ENCODE measurements around the gene SNTB2.
"Not testable (repeated sequence)": the region's sequence is repeated elsewhere in the genome, so short reads cannot be mapped to it uniquely, and the experiment has no call there.

Gene SNTB2

DNA sequence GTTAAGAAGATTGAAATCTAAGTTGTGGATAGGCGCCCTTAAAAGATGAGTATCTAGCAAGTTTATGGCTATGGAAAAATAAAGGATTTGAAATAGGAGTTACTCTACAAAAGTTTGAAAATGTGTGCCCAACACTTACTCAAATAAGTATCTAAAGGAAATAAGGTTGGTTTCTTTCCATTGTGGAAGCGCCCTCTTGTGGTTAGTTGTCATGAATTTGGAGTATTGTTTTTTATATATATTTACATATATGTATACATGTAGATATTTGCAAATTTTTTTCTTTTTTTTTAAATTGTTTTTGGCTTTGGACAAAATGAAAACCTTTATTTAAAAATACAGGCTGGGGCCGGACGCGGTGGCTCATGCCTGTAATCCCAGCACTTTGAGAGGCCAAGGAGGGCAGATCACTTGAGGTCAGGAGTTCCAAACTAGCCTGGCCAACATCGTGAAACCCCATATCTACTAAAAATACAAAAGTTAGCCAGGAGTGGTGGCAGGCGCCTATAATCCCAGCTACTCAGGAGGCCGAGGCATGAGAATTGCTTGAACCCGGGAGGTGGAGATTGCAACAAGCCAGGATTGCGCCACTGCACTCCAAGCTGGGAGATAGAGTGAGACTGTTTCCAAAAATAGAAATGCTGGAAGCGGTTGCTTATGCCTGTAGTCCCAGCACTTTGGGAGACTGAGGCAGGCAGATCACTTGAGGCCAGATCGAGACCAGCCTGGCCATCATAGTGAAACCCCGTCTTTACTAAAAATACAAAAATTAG is 100.2 kb downstream of the SNTB2 start:
- DNase-seq (ENCODE audit: low spot score) = peak; percentile 49

DNA sequence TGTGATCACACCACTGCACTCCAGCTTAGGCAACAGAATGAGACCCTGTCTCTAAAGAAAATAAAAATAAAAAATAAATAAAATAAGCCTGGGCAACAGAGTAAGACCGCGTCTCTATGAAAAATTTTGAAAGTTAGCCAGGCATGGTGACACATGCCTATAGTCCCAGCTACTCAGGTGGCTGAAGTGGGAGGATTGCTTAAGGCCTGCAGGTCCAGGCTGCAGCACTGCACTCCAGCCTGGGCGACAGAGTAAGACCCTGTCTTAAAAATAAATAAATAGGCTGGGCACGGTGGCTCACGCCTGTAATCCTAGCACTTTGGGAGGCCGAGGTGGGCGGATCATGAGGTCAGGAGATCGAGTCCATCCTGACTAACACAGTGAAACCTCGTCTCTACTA is 104.7 kb downstream of the SNTB2 start:
- not testable (repeated sequence) for DNase-seq (ENCODE audit: low spot score)

DNA sequence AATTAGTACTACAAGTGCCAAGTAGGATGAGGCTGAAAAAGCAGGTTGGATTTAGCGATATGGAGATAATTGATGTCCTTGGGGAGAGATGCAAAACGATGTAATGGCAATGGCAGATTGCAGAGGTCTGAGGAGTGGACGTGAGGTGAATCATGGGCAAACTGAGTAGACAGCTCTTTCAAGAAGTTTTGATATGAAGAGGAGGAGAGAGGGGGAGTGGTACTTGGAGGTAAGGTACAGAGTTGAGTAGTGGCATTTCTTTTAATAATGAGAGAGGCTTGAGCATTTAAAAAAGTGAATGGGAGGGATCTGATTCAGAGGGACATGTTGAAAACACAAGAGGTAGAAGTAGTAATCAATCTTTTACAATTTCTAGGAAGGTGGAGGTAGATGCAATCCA is 106.4 kb downstream of the SNTB2 start:
- no peak for DNase-seq (ENCODE audit: low spot score)

DNA sequence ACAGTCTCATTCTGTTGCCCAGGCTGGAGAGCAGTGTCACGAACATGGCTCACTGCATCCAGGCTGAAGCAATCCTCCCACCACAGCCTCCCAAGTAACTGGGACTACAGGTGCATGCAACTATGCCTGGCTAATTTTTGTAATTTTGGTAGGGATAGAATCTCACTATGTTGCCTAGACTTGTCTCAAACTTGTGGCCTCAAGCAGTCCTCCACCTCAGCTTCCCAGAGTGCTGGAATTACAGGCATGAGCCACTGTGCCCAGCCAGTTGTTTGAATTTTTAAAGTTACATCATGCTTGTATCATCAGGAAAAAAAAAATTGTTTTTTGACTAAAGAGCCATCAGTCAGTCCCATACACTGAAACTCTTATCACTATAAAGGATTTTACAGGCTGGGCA is 107.1 kb downstream of the SNTB2 start:
- no peak for DNase-seq (ENCODE audit: low spot score)

DNA sequence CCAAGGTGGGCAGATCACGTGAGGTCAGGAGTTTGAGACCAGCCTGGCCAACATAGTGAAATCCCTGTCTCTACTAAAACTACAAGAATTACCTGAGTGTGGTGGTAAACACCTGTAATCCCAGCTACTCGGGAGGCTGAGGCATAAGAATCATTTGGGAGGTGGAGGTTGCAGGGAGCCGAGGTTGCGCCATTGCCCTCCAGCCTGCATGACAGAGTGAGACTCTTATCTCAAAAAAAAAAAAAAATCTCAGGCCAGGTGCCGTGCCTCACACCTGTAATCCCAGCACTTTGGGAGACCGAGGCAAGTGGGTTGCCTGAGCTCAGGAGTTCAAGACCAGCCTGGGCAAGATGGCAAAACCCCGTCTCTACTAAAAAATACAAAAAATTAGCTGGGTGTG is 109.8 kb downstream of the SNTB2 start:
- DNase-seq (ENCODE audit: low spot score) = not testable (repeated sequence)

DNA sequence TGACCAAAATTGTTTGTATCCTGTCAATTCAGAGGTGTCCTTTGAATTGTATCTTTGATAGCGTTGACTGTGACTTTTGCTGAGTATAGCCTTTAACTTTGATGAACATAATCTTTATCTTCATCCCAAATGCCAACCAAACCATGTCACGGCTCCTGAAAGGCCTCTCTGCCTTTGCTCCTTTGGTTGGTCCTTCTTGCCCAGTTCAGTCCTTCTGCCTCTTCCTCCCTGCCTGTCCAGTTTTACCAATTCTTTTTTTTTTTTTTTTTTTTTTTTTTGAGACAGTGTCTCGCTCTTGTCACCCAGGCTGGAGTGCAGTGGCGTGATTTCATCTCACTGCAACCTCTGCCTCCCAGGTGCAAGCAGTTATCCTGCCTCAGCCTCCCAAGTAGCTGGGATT is 111.3 kb downstream of the SNTB2 start:
- no peak for DNase-seq (ENCODE audit: low spot score)

DNA sequence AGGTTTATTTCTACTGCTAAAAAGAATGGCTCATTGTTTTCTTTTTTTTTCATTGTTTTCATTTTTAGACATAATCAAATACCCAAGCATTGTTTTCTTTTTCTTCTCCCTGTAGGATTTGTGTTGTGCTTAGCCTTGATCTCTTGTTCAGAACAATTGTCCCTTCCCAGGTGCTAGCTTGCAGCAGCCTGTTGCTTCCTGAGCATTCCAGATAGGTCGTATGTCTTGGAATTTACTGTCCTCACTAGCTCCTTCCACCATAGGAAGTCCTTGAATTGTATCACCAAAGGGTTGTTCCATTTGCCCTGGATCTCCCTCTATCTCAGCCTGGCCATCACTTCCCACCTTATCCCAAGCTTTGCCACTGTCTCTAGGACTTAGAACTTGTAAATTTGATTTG is 114.2 kb downstream of the SNTB2 start:
- DNase-seq (ENCODE audit: low spot score) = no peak

DNA sequence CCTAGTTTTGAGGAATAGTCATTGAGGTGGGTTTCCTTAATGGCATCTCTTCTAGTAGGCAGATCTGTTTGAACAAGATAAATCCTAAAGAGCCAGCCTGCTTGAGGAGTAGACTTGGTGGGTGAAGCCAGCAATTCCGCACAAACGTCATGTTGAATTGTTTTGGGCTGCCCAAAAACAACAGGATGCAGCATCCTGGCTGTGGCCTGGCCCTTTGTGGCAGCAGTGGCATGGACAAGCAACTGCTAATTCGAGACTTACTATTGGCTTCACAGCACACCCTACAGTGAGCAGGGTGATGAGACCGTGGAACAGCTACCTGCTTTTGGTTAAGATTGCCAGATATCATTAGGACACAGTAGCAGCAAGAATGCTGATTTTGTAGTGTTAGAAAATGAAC is 114.9 kb downstream of the SNTB2 start:
- DNase-seq (ENCODE audit: low spot score) = no peak

DNA sequence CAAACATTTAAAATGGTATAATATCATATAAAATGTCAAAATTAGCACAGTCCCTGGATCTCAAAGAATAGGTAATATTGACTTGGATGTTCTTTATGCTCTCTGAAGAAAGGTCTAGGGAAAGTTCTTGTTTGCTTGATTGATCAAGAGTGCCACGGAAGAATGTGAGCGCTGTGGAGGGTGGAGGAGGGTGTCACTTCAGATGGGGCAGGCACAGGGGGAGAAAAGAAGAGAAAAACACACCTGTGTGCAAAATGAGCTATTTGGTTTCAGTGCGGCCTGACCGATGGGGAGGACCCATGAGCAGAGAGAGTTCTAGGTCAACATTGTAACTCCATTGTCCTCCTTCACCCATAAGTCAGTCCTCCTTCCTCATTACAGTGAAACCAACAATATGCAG is 115.3 kb downstream of the SNTB2 start:
- DNase-seq (ENCODE audit: low spot score) = no peak

DNA sequence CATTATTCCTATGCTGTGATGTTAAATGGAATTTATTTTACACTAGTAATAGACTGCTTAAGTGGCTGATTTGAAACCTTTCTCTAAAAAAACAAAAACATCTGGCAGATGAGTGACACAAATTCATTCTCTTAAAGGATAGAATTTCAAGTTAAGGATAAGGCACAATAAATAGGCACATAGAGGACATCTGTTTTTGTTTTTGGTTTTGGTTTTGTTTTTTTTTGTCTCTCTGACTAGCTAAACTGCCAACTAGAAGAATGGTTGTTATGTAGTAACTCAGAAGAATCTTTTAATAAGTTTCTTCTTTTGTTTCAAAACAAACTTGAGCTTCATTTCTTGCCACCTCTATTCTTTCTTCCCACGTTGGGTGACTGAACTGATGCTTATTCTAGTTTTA is 119.1 kb downstream of the SNTB2 start:
- no peak for DNase-seq (ENCODE audit: low spot score)

DNA sequence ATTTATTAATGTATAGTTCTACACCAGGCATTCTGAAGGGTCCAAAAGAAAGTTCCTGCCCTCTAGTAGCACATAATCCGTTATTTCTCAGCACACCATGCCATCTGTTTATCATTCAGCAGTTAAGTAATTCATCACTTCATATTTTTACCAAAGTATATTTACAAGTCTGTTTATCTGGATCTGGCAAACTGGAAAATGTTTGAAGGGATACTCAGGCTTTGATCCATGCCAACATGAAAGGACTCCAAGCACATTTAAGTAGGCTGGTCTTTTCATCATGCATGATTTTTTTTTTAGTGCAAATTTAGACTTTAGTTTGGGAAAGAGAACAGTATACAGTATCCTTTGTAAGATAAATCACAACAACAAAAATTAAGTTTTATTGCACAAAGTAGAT is 120.1 kb downstream of the SNTB2 start:
- no peak for DNase-seq (ENCODE audit: low spot score)

DNA sequence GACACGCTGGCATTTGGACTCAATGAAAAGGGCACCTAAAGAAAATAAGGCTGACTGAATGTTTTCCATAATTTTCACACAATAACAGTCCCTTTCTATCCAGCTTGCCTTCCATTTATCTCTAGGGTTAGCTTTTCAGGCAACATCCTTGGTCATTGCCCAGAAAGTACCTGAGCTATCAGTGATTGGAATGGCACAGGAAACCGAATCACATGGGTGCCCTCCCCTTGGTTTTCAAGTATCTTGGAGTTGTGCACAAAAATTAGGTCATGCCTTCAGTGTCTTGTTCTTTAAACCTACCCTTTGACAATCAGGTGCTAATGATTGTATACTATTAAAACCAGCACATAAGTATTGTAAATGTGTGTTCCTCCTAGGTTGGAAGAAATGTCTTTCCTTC is 120.9 kb downstream of the SNTB2 start:
- DNase-seq (ENCODE audit: low spot score) = no peak

DNA sequence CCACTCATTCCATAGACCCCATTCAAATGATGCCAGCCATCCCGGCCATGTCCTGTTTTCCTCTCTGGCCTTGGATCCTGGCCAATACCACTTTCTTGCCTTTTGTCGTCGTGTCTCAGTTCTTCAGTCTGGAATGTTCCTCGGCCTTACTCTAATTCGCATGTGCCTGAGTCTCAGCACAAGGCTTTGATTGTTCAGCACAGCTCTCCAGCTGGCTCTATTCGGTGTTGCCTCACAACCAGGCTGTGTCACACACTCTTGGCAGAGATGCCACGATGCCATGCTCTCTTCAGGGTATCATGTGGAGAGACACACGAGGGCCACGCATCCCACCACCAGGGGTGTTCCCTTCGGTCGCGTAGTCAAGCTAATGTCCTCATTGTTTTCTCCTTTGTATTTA is 122.4 kb downstream of the SNTB2 start:
- peak; percentile 73 for DNase-seq (ENCODE audit: low spot score)

DNA sequence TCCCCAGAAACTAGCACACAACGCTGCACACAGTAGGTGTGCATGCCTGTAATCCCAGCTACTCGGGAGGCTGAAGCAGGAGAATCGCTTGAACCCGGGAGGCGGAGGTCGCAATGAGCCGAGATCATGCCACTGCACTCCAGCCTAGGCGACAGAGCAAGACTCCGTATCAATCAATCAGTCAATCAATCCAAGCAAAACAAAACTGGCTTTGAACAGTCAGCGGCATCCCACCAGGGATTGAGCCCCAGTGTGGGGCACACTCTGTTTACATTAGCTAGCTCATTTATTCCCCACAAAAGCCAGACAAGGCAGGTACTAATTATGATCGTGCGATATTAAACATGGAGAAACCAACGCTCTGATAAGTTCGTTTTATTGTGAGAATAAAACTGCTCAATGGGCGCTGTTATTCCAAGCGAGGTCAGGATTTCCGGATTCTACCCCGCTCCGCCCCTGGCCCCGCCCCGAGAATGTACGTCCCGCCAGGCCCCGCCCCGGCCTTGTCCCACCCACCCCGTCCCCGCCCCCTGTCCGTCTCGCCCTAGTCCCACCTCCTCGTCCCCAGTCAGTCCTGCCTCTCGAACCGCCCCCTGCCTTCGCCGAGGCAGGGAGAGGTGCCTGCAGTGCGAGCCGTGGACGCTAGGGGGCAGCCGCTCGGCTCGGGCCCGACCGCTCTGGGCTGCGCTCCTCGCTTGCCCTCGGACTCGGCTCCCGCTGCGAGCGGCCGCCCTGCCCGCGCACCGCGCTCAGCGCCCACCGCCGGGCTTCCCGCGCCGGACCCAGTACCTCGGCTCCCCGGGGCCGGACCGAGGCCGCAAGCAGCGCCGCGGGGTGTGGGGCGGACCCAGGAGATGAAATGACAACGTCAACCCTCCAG is 123.9 kb downstream of the SNTB2 start, which contains the start of gene VPS4A:
VPS4A (plus strand) TSS at position 698 of the 880 bp plus-strand sequence; CDS start at position 860, 162 bp downstream.
- peak; percentile 98 for DNase-seq (ENCODE audit: low spot score)

DNA sequence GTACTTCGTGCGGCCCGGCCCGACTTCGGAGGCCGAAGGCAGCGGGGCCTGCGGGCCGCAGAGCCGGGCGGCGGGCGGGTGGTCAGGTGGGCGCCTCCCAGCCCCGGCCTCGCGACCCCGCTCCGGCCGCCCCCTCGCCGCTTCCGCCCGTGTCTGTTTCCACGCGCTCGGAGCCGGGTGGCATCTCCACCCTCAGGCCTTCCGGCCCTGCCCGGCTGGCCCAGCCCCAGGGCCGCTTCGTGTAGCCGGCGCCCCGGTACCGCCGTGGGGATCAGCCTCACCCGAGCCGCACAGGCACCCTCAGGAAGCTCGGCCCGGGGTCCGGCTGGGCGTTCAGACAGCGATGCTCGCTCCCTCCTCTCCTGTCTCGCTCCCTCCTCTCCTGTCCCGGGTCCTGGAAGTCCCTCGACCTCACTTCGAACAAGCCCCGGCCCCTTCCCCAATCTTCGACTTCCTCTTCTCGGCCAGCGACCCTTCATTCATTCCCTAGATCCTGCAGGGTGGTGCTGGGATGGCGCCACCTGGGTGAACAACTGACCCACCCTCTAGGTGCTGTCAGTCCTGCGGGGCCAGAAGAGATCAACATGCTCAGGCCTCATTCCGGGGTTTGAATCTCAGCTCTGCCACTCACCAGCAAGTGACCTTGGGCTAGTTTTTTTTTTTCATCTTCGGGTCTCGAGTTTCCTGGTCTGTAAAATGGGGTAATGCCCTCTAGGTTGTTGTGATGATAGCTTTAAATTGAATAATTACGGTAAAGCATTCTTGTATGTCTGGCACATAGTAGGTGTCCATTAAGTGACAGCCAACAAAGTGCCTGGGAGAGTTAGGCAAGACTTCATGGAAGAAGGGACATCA is 124.8 kb downstream of the SNTB2 start:
- DNase-seq (ENCODE audit: low spot score) = no peak

DNA sequence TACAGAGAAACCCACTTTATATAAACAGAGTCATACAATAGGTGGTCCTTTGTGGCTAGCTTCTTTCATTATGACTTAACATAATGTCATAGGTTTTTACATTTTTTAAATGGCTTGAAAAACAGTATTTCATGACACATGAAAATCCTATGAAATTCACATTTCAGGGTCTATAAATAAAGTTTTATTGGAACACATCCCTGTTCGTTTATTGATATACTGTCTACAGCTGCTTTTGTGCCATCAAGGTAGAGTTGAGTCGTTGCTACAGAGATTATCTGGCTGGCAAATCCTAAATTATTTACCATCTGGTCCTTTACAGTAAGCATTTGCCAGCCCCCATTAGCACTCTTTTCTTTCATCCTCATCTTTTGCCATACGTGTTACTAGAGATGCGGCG is 126.5 kb downstream of the SNTB2 start:
- DNase-seq (ENCODE audit: low spot score) = no peak

DNA sequence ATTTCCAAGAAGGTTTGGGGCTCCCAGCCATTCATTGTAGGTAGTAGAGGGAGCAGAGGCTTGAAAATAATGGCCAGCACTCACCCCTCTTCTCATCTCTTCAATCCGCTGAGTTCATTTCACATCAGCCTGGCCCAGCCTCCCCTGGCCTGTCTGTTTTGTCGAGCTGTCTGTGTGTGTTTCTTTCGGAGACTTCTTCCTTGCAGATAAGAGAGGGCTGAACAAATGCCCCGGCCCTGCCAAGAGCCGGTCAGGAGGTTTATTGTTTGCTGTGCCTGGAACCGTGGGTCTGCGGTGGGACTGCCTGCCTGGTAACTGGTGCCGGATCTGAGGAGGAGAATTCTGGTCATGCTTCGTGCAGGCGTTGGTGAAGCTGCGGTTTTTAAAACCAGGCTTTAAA is 127.6 kb downstream of the SNTB2 start:
- no peak for DNase-seq (ENCODE audit: low spot score)

DNA sequence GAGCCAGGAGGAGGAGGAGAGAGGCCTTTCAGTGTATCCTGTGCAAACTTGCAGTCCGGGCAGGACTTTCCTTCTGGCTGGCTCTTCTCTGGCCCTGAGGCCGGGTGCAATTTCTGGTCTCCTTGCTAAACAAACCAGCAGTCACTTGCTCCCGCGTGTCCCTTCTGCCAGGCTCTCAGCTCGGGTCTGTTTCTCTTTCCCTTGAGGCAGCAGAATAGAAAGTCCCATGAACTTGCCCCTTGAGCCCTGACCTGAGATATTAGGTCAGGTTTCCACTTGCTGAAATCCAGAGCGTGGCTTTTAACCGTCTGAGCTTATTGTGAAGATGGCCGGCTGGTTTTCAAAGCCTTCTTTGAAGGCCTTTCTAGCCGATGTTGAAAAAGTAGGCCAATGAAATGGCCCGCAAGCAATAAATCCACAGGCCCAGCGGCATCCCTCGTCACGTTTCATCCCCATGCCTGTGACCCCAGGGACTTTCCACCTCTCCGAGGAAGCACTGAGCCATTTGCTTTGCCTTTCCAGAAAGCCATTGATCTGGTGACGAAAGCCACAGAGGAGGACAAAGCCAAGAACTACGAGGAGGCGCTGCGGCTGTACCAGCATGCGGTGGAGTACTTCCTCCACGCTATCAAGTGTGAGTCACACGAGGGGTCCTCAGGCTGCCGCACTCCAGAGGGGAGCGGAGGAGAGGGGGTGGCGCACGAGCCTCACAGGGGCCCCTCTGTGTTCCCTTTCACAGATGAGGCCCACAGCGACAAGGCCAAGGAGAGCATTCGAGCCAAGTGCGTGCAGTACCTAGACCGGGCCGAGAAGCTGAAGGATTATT is 128.7 kb downstream of the SNTB2 start:
- DNase-seq (ENCODE audit: low spot score) = no peak

DNA sequence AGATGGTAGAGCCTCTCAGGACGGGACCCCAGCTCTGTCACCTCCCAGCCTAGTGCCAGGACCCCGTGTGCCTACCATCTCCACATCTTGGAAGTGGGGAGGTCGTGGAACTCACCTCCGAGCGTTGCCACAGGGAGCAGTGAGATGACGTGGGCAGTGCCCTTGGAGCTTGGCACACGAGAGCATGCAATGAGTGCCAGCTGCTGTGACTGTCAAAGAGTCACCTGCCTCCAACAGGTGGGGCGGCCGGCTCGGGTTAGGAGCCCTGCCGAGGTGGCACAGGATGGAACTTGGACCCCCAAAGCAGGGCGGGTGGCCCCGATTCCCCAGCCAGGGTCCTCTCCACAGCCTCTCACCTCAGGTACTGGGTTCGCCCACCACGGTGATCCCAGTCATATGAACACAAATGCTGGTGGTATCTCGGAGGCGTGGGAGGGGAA is 129.7 kb downstream of the SNTB2 start:
- no peak for DNase-seq (ENCODE audit: low spot score)

DNA sequence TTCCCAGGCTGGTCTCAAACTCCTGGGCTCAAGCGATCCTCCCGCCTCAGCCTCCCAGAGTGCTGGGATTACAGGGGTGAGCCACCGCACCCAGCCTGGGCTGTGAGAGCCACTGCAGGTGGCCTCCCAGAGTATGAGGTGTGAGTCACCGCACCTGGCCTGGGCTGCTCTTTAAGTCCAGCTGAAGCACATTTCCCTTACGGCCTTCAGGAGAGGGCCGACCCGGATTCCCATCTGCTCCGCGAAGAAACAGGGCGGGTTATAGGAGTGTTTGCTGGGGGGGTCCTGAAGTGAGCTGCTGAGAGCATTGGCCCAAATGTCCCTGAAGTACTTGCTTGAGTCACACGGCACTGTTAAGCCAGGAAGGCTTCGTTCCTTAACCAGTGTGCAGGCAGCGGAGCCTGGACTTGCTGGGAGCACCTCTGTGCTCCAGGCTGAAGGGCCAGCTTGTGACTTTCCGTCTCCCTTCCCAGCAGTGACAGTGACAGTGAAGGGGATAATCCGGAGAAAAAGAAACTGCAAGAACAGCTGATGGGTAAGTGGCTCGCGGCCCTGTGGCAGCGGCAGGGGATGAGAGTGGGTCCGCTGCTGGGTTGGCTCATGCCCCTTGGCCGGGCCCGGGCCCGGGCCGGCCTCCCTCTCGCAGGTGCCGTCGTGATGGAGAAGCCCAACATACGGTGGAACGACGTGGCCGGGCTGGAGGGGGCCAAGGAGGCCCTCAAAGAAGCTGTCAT is 131.4 kb downstream of the SNTB2 start:
- DNase-seq (ENCODE audit: low spot score) = no peak

DNA sequence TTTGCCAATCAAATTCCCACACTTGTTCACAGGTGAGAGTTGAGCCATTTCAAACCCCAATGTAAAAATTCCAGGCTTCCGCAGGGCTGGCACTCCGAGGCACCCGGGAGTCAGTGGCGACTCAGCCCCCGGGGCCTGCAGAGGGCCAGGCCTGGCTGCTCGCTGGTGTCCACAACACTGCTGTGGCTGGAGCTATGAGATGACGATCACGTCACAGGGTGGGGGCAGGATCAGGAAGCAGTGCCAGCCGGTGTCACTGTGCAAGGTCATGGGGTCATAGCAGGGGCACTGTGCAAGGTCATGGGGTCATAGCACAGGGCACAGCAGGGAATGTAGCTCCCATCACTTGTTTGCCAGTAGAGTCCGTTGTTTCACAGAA is 131.9 kb downstream of the SNTB2 start:
- DNase-seq (ENCODE audit: low spot score) = no peak
